ENCODE results near the gene IRF2.

The IRF2 gene

DNA sequence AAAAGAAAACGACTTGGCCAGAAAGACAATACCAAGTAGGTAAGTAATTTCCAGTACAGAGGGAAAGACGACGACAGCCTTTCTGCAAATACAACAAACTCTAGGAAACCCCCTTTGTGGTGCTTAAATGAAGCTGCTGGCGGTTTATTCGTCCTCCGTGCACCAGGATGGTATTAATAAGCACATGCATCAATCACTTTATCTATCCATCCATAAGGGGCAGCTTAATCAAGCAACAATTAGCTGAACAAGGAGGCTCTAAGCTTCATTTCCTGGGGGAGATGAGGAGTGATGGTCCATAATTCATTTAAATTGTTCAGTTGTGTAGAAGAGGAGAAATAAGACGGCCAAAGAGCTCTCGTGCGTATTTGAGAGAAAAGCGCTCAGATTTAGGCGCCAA lies 26.2 kb downstream of the IRF2 start:
- DNase-seq (ENCODE audit: extremely low read depth, low read depth), result no peak
- no peak overlapping the region for H3K4me3 ChIP-seq (replicated peaks; ENCODE audit: low read depth, low read length)

DNA sequence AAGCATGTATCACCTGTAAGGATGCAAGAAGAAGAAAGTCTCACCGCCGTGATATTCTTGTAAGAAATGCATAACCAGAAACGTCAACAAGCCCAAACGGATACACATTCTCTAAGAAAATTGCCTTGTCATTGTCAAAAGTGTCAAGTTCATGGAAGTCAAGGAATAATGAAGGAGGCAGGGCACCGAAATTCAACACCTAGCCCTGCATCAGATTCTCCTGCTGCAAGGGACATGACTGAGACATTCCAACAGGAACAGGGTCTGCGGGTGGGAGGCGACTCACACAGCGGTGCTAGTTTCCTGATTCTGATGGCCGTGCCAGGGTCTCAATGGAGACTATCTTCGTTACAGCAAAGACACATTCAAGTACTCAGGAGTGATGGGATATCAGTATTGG lies 26.7 kb downstream of the IRF2 start:
- TF ChIP-seq, protein P1, sequence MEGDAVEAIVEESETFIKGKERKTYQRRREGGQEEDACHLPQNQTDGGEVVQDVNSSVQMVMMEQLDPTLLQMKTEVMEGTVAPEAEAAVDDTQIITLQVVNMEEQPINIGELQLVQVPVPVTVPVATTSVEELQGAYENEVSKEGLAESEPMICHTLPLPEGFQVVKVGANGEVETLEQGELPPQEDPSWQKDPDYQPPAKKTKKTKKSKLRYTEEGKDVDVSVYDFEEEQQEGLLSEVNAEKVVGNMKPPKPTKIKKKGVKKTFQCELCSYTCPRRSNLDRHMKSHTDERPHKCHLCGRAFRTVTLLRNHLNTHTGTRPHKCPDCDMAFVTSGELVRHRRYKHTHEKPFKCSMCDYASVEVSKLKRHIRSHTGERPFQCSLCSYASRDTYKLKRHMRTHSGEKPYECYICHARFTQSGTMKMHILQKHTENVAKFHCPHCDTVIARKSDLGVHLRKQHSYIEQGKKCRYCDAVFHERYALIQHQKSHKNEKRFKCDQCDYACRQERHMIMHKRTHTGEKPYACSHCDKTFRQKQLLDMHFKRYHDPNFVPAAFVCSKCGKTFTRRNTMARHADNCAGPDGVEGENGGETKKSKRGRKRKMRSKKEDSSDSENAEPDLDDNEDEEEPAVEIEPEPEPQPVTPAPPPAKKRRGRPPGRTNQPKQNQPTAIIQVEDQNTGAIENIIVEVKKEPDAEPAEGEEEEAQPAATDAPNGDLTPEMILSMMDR (IDR thresholded peaks at IDR 0.05; ENCODE audit: low read depth, low read length, missing control alignments), result no peak
- no peak for DNase-seq (ENCODE audit: extremely low read depth, low read depth)
- H3K4me3 ChIP-seq (replicated peaks; ENCODE audit: low read depth, low read length), result no peak overlapping the region

More for the DNA sequence above, 26.2 kb downstream of the IRF2 start:
- TF ChIP-seq, protein P1 (IDR thresholded peaks at IDR 0.05; ENCODE audit: low read depth, low read length, missing control alignments), result no peak

DNA sequence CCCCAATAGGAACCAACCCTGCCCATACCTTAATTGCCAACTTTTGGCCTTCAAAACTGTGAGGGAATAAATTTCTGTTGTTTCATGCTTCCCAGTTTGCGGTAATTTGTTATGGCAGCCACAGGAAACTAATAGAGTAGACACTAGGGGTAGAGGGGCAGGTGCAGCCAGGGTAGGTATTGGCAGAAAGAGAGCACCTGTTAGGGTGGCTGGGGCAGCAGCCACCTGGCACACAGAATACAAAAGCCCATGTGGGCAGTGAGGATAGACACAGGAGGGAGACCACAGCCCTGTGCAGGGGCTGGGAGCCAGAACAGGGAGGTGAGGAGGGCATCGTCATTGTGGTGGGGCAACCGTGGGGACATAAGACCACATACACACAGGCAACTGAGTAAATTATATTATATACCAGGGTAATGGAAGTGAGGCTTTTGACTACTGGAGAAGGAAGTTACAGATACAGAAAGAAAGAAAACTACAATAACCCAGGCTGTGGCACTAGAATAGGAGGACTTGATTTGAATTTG lies 28.2 kb downstream of the IRF2 start:
- TF ChIP-seq, protein P1 (IDR thresholded peaks at IDR 0.05; ENCODE audit: low read depth, low read length, missing control alignments), result no peak
- H3K4me3 ChIP-seq (replicated peaks; ENCODE audit: low read depth, low read length), result no peak overlapping the region
- DNase-seq (ENCODE audit: extremely low read depth, low read depth), result no peak

DNA sequence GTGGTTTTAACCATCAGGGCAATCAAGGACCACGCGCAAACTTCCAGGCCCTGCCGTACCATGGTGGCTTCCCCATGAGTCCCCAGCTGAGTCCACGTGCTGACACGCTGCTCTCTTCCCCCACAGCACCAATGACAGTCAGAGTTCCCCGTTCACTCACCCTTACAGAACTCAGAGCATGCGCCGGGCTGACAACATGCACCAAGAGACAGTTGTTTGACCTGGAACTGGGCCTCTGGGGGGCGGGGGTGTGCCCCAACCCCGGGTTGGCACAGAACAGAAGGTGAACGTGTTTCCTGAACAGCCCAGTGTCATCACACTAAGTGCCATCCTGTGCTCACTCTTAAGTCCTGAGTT lies 29.4 kb downstream of the IRF2 start:
- no peak for DNase-seq (ENCODE audit: extremely low read depth, low read depth)
- TF ChIP-seq, protein P1 (IDR thresholded peaks at IDR 0.05; ENCODE audit: low read depth, low read length, missing control alignments), result no peak
- no peak overlapping the region for H3K4me3 ChIP-seq (replicated peaks; ENCODE audit: low read depth, low read length)

DNA sequence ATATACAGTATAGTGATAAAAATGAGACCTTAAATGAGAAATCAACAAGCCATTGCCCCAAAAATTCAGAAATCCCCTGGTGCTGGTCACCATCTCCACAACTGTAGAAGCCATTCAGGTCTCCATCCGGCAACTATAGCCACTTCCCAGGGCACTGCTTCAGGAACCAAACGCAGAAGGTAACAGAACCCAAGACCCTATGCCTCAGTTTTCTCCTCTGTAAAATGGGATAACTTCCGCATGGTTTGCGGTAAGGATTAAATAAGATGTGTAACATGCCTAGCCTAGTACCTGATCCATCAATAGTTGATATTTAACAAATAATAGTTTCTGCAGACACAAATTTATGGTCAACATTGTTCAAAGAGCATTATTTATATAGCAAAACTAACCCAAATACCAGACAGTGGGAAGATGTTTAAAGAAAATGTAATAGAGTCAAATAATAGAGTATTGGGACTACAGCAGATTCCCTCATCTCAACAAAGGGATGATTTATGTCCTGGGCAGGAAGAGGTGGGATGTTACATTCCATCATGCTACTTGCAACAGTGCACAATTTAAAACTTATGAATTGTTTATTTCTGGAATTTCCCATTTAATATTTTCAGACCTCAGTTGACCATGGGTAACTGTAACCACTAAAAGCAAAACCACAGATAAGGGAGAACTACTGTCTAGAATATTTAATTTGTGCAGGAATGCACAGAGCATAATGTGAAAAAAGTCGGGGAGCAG lies 30.0 kb downstream of the IRF2 start:
- no peak overlapping the region for H3K4me3 ChIP-seq (replicated peaks; ENCODE audit: low read depth, low read length)
- DNase-seq (ENCODE audit: extremely low read depth, low read depth), result no peak
- TF ChIP-seq, protein P1 (IDR thresholded peaks at IDR 0.05; ENCODE audit: low read depth, low read length, missing control alignments), result no peak

DNA sequence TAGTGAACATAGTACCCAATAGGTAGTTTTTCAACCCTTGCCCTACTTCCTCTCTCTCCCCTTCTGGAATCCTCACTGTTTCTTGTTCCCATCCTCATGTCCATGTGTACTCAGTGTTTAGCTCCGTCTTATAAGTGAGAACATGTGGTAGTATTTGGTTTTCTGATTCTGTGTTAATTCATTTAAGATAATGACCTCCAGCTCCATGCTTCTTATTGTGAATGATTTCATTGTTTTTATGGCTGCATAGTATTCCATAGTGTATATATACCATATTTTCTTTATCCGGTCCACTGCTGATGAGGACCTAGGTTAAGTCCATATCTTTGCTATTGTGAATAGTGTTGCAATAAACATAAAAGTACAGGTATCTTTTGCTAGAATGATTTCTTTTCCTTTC lies 31.0 kb downstream of the IRF2 start:
- H3K4me3 ChIP-seq (replicated peaks; ENCODE audit: low read depth, low read length), result no peak overlapping the region
- DNase-seq (ENCODE audit: extremely low read depth, low read depth), result no peak
- TF ChIP-seq, protein P1 (IDR thresholded peaks at IDR 0.05; ENCODE audit: low read depth, low read length, missing control alignments), result no peak

DNA sequence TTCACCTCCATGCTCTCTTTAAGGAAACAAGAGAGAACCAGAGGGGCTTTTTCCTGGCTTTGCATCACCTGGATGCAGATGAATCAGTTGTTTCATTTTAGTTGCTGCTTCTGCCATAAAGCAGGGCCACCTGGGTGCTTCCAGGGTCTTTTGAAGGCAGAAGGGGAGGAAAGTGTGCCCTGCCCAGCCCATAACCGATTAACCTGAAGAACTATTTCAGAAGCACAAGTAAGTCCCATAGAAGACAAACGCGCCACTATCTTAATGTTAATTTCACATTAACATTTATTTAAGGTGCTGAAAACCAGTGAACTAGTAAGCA lies 32.1 kb downstream of the IRF2 start:
- DNase-seq (ENCODE audit: extremely low read depth, low read depth), result no peak
- H3K4me3 ChIP-seq (replicated peaks; ENCODE audit: low read depth, low read length), result no peak overlapping the region
- TF ChIP-seq, protein P1 (IDR thresholded peaks at IDR 0.05; ENCODE audit: low read depth, low read length, missing control alignments), result no peak

Measured in HFF-Myc (cell line).